NCI-H345 (cell line): ENCODE results near the gene MYO15A.

ENCODE experiments used
- DNase-seq: peaks from one replicate; lab custom pipeline; 2025; lab: John Stamatoyannopoulos, UW

Gene MYO15A

DNA sequence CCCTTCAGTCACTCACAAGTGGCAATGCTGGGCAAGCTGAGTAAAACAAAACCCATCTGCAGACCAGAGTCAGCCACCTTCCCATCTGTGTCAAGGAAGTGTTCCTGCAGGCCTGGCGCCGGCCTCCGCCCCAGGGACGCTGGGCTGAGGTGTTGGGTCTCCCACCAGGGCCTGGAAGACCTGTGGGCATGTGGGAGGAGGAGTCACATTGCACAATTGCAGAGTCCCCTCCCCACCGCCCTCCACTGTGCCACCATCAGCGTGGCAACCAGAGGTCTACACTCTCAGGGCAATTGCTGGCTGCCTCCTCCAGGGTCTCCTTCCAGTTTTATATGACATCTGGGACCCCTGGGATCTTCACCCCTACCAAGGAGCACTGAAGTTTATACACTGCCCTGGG, 3.0 kb upstream of the MYO15A start:
- DNase-seq: no peak

DNA sequence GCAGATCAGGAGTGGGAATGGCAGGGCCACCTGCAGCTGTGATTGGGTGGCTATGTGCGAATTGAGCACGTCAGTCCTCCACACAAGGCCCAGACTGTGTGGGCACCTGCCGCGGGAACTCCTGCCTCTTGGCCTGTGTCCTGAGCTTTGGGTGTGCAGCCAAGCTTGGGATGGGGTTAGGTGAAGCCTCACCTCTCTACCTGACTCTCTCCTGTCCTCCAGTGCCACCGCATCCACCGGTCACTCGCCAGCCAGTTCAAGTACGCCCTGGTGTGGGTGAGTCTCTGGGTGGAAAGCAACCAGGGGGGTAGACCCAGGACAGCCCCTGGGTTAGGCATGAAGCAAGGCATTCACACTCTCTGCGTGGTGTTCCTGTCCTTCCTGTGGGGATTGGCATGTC, 2.3 kb upstream of the MYO15A start:
- no peak for DNase-seq

DNA sequence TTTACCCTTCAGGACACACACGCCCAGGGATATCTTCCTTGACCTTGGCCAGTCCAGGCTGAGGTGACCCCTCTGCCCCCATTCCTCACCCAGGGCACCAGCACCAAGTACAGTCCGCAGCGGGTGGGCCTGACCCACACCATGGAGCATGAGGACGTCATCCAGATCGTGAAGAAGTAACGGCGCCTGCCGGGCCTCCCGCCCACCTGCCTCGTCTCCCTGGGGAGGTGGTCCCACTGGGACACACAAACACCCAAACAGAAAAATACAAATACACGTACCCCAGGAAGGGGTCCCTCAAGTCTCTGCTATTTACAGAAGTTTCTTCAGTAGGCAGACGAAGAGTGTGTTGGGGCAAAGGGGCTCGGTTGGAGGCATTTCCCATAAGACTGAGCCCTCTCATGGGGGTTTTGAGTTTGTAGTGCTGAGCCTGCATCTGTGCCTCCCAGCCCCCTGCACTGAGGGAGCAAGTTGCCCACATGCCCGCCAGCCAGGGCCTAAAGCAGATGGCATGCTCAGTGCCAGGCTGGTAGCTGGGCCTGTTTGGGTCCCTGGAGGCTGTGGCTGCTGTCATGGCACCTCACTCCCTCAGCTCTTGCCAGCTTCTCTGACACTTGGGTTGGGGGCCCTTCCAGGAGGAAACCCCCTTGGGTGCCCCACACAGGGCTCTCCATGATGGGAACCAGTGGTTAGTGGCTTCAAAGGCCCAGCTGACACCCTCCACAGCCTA, 1.3 kb upstream of the MYO15A start:
- DNase-seq: no peak

DNA sequence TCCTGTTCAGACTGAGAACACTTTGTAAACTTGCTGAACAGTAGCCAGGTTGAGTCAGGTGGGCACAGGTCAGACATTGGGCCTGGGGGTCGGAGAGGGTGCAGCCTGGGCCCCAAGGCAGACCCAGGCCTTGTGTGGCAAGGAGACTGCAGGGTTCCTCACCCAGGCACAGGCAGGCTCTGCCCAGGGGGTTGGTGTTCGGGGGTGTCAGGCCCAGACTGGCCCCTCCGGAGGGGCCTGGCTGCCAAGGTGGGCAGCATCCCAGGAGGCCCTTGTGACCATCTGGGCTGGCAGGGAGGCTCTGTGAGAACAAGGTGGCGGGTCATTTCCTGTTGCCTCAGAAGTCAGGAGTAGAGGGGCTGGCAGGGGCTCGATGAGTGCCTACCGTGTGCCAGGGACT, 585 bp upstream of the MYO15A start:
- DNase-seq: no peak

DNA sequence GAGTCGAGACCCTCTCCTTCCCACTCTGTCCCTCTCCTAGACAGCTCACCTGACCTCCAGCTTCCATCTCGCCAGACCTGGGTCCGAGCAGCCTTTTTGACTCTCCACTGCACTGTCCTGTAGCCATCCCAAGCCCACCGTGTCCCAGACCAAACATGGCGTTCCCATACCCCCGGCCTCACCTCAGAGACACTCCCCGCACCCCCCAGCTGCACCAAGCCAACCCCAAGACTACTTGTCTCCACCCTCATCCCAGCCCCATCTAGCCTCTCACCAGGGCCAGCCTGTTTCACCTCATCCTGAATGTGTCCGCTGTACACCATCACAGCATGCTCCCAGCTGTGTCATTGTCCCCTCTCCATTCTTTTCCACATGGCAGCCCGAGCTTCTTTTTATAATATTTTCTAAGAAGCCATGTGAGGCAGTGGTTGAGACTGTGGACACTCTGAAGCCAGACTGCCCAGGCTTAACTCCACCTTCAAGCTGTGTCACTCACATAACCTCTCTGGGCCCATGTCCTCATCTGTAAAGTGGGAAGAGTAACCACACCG, 1.5 kb downstream of the MYO15A start:
- no peak for DNase-seq

DNA sequence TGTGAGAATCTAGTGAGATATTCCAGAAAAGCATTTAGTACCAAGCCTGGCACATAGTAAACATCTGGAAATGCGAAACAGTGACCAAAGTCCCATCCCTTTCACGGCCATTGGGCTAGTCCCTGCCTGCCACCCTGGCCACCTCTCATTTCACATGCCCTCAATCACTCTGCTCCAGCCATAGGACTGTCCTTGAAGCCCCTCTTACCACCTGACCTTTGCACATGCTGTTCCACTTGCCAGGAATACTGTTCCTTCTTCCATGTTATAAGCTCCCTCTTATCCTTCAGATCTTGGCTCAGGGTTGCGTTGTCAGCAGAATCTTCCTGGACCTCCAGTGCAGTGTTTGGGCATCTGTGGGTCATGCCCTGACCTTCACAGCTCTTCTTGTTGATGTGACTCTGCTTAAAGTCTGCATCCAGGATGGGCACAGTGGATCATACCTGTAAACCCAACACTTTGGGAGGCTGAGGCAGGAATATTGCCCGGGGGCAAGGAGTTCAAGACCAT, 2.1 kb downstream of the MYO15A start:
- DNase-seq: no peak

DNA sequence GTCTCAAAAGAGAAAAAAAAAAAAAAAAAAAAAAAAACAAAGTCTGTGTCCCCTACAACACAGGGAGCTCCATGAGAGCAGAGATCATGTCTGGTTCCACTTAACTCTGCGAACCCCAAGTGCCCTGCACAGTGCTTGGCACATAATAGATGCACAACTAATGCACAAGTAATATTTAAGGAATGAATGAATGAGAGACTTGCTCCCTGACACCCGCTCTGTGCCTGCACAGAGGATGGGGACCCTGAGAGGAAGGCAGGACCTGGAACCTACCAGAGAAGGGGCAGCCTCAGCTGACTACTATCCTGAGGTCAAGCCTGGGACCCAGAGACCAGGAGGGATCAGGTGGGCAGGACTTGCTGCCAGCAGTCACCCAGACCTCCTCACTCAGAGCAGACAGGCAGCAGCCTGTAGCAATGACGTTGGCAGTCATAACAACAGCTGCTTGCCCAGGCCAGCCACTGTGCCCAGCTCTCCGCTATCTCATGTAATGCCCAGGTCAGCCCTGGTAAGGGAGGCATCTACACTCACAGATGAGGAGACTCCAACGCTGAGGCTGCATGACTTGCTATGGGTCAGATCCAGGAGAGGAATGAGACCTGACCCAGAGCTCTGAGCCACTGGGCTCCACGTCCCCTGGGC, 2.9 kb downstream of the MYO15A start:
- DNase-seq: no peak

DNA sequence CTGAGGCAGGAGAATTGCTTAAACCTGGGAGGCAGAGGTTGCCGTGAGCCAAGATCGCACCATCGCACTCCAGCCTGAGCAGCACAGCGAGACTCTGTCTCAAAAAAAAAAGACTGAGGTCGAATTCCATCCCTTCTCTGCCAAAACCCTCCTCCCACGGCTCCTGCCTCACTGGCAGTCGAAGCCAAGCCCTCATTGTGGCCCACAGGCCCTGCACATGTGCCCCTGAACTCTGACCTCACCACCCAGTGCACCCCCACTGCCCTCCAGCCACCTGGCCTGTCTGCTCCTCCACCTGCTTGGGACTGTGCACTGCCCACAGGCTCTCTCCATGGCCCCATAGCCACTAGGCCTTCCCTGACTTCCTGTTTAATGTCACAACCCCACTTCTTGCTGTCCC, 7.0 kb downstream of the MYO15A start:
- DNase-seq: no peak

DNA sequence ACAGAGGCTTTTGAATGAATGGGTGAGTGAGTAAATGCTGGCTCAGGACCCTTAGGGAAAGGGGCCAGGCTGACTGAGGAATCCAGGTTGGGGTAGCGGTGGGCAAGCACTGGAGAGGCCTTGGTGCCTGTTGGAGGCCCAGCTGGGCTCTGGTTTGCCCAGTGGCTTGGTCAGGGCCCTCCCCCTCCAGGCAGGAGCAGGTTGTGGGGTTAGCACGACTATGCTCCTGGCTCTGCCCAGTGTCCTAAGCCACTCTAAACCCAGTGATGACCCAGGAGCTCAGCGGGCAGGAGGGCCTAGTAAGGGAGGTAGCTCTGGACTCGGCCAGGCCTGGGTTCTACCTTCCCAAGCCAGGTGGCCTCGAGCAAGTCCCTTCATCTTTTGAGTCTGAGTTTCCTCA, 7.5 kb downstream of the MYO15A start:
- no peak for DNase-seq

DNA sequence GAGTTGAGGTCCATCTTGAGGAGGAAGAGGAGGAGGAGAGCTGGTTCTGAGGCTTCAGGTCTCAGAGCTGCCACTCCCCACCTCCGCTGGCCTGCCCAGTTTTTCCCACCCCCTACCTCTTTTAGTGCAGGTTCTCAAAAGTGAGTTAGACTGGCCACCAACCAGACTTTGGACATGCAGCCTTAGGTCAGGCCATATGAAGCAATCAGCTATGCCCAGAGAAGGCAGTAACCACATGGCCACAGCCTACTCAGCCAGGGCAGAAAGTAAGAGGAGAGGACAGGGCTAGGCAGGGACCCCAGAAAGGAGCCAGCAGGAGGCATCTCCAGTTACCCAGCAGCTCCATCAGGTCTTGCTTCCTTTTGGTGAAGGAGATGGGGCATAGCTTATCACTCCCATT, 9.0 kb downstream of the MYO15A start:
- no peak for DNase-seq

DNA sequence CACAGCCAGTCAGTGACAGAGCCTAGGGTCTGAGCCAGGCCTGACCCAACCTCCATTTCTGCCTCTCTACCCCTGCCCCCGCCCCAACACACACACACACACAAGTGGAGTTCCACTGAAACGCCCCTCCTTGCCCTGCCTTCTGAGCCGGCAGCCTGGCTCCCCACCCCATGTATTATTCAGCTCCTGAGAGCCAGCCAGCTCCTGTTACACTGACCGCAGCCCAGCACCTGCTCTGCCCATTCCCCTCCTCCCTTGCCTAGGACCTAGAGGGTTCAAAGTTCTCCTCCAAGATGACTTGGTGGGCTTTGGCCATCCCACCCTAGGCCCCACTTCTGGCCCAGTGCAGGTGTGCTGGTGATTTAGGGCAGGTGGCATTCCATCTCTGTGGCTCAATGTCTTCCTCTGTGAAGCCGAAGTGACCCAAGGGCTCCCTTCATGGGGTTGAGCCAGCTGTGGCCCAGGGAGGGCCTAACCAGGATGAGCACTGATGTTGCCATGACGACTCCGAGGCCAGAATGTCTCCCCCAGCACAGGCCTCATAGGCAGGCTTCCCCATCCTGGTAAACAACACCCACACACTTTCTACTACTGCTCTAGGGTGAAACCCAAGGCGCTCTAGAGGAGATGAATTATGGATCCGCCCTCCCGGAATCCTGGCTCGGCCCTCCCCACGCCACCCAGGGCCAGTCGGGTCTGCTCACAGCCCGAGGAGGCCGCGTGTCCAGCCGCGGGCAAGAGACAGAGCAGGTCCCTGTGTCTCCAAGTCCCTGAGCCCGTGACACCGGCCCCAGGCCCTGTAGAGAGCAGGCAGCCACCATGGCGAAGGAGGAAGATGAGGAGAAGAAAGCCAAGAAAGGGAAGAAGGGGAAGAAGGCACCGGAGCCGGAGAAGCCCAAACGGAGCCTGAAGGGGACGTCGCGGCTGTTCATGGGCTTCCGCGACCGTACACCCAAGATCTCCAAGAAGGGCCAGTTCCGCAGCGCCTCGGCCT, 9.7 kb downstream of the MYO15A start:
- DNase-seq: no peak

DNA sequence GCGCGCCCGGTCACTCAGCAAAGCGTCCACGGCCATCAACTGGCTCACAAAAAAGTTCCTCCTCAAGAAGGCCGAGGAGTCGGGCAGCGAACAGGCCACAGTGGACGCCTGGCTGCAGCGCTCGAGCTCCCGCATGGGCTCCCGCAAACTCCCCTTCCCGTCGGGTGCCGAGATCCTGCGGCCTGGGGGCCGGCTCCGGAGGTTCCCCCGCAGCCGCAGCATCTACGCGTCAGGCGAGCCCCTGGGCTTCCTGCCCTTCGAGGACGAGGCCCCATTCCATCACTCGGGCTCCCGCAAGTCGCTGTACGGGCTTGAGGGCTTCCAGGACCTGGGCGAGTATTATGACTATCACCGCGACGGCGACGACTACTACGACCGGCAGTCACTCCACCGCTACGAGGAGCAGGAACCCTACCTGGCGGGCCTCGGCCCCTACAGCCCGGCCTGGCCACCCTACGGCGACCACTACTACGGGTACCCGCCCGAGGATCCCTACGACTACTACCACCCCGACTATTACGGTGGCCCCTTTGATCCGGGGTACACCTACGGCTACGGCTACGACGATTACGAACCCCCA, 10.7 kb downstream of the MYO15A start:
- no peak for DNase-seq

DNA sequence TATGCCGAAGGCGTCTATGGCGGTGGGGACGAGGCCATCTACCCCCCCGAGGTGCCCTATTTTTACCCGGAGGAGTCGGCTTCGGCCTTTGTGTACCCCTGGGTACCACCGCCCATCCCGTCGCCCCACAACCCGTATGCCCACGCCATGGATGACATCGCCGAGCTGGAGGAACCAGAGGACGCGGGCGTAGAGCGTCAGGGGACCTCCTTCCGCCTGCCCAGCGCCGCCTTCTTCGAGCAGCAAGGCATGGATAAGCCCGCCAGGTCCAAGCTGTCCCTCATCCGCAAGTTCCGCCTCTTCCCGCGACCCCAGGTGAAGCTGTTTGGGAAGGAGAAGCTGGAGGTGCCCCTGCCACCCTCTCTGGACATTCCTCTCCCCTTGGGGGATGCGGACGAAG, 11.4 kb downstream of the MYO15A start:
- no peak for DNase-seq

DNA sequence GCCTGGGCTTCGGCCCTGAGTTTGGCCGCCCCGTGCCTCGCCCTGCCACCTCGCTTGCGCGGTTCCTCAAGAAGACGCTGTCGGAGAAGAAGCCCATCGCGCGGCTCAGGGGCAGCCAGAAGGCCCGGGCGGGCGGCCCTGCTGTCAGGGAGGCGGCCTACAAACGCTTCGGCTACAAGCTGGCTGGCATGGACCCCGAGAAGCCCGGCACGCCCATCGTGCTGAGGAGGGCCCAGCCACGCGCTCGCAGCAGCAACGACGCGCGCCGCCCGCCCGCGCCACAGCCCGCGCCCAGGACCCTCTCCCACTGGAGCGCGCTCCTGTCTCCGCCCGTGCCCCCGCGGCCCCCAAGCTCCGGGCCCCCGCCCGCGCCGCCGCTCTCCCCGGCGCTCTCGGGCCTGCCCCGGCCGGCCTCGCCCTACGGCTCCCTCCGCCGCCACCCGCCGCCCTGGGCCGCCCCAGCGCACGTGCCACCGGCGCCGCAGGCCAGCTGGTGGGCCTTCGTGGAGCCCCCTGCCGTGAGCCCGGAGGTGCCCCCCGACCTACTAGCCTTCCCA, 12.0 kb downstream of the MYO15A start:
- no peak for DNase-seq

DNA sequence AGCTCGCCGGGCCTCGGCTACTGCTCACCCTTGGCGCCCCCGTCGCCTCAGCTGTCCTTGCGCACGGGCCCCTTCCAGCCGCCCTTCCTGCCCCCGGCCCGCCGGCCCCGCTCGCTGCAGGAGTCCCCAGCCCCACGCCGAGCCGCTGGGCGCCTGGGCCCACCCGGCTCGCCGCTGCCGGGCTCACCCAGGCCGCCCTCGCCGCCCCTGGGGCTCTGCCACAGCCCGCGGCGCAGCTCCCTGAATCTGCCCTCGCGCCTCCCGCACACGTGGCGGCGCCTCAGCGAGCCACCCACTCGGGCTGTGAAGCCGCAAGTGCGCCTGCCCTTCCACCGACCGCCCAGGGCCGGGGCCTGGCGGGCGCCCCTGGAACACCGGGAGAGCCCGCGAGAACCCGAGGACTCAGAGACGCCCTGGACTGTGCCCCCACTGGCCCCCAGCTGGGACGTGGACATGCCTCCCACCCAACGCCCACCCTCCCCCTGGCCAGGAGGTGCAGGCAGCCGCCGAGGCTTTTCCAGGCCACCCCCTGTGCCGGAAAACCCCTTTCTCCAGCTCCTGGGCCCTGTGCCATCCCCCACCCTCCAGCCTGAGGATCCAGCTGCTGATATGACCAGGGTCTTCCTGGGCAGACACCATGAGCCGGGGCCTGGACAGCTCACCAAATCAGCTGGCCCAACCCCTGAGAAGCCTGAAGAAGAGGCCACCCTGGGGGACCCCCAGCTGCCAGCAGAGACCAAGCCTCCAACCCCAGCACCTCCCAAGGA, 12.8 kb downstream of the MYO15A start:
- DNase-seq: no peak

DNA sequence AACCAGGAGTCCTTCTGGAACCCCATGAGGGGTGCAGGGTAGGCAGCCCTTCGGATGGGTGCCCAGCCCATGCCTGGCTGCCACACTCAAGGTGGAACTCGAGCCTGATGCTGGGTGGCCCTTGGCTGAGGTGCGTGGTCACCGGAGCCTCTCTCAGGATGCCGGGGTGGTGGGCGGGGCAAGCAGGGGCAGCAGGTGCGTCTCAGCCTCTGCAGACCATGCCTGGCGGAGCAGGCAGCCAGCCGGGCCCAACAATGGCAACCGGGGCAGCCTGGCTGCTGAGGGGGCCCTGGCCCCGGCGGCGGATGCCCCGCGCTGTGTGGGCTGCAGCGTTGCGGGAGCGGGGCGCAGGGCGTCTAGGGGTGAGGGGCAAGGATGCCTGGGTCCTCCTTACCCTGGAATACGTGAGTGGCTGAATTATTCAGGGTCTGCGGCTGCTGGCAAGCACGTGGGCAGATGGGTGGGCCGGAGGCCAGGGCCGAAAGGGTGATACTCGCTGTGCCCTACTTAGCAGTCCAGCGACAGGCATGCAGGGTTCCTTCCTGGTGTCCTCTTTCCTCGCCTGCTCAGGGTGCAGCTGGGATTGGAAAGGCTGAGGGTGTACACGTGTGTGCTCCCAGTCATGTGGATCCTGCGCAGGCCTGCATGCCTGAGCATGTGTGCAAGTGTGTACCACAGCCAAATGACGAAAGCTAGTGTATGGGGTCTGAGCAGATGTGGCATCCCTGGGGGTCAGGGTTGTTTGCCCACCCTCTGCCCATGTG, 14.6 kb downstream of the MYO15A start:
- DNase-seq: no peak

DNA sequence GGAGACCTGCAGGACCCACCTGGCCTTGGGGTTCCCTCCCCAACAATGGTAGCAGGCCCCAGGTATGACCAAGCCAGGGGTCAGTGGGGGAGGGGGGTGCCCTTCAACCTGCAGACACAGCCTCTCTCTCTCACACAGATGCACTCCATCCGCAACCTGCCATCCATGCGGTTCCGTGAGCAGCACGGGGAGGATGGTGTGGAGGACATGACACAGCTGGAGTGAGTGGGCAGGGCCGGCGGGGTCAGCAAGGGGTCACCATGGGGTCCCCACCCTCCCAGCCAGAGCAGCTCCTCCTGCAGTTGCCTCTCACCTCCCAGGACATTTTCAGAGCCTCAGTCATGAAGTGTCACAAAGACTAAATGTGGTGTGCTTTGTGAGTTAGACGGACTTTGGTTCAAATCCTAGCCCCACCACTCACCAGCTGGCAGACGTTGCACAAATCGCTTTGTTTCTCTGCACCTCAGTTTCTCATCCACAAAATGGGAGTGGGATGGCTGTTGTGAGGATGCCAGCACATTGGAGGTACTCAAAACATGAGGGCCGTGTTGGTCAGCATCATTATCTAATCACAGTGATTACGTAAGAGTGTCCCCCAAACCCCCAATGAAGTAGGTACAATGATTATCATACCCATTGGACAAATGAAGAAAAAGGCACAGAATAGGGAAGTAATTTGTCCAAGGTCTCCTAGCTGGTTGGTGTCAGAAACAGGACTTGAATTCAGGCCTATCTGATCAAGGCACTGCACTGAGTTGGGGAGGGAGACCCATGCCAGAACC, 16.0 kb downstream of the MYO15A start:
- no peak for DNase-seq

DNA sequence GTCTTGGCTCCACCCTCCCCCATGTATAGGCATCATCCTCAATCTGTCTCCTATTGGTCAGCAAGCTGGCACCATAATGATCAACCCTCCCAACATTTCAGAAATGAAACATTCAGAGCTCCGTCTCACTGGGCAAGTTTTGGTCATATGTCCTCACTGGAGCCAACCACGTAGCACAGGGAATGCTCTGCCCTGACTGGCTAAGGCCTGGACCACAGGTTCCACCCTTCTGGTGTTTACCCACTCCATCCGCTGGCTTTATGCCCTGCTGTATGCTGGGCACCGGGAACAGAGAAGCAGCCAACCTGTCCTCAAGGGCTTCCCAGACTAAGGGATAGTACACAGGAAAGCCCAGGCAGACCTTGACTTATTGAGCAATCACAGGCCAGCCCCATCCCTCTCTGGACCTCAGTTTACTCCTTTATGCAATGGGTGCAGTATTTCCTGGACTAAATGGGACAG, 20.5 kb downstream of the MYO15A start:
- no peak for DNase-seq

DNA sequence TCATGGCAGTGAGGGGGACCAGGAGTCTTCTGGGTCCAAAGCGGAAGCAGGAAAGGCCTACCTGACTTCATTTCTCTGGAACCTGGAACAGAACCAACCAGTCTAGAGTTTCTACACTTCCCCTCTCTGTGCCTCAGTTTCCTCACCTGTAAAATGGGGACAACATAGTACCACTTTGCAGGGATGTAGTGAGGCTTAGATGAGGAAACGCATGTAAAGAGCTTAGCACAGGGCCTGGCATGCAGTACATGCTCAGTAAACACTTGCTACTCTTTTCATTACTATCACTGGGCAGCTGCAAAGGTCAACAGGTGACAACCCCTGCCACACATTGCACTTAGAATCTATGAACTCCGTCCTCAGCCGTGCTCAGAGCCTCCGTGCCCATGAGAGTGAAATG, 24.2 kb downstream of the MYO15A start:
- no peak for DNase-seq
